ENCODE data around the gene SEMA6A.

SEMA6A gene

DNA sequence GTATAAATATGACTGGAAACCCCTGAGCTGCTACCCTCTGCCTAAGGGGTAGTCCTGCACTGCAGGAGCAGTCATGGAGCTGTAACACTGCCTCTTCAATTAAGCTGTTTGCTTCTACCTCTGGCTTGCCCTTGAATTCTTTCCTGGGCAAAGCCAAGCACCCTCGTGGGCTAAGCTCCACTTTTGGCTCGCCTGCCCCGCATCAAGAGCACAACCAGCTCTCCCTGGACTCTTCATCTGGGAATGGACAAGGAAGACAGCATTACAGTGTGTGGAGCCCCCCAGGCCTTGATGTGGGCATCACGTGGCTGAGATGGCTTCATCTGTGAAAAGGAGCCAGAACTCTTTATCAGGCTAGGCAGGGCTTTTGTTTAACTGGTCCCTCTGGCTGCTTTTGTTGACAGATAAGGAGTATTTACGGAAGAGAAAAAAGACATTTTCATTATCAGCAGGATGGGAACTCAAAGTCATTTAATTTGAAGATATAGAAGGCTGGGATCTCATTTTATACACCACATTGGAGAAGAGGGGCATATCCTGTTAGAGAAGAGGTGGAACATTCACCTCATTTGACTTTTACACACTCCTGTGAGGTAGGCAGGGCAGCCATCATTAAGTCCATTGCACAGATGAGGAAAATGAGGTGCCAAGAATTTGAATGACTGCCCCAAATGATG lies 137.8 kb downstream of the SEMA6A start:
- DNase-seq: no peak

DNA sequence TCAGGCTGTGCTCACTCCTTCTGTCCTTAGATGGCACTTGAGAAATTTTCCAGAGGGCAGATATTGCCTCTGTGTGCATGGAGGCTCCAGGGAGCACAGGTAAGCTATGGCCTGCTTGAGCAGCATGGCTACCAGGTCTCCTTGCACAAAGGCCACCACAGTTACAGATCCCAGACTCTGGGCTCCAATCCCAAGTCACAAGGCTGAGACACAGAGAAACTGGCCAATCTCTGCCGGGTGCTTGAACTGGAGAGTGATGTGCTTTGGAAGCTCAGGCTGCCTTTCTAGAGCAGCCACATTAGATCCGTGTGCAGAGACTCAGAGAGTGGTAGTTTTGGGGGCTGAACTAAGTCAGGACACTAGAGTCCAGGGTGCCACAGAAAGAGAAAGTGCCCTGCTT lies 145.7 kb downstream of the SEMA6A start:
- no peak for DNase-seq

DNA sequence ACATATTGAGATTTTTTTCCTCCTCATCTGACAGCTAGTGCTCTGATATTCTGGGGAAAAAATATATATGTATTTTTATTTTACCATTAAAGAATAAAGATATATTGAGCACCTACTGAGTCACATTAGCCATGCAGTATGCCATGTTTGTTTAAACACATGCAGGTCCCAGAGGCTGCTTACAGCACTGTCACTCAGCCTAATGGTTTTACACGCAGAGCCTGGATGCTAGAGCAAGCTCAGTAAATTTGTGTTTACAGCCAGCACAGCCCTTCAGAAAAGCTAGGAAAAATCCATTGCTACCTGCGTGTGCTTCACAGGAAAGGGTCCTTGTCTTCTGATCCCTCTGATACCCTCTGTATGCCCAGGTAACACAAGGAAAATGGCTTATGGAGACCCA lies 146.2 kb downstream of the SEMA6A start:
- DNase-seq: no peak

- DNase-seq: no peak
Observed at GRCh38 chr5:116424951-116425350, 149.7 kb downstream of the SEMA6A start.

DNA sequence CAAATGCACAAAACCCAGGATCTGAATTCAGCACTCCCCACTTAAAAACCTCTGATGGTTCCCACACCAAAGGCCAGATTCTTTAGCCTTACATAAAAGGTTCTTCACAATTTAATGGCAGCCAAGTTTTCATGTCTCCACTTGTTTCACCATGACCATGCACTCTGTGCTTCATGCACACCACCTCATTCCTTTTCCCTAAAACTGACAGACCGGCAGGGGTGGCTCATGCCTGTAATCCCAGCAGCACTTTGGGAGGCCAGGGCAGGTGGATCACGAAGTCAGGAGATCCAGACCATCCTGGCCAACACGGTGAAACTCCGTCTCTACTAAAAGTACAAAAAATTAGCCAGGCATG lies 150.4 kb downstream of the SEMA6A start:
- no peak for DNase-seq

GRCh38 chr5:116423587-116424257 lies 150.9 kb downstream of the SEMA6A start:
- DNase-seq: no peak

- DNase-seq: no peak
Observed at GRCh38 chr5:116423141-116423540, 151.5 kb downstream of the SEMA6A start.

- DNase-seq: no peak
Observed at GRCh38 chr5:116421080-116421629, 153.5 kb downstream of the SEMA6A start.

DNA sequence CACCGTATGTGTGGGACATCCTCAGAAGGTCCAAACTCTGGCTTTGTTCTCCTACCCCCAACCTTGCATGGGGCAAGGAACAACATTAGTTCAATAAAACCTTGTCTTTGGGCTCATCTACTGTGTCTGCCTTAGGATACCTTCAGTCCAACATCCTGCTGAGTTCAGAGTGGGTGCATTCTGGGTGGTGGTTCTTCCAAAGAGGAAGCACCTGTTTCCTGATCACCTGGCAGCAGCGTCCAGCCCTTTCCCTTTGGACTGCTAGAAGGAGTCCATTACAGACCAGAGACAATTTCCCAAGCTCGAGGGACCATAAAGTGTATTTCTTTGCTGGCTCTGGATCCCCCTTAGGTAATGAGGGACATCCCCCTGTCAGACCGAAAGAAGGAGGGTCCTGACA lies 154.1 kb downstream of the SEMA6A start:
- no peak for DNase-seq

- no peak for DNase-seq
Observed at GRCh38 chr5:116419258-116419657, 155.4 kb downstream of the SEMA6A start.

GRCh38 chr5:116418774-116419173 lies 155.8 kb downstream of the SEMA6A start:
- no peak for DNase-seq

- DNase-seq: no peak
Observed at GRCh38 chr5:116418016-116418415, 156.6 kb downstream of the SEMA6A start.

DNA sequence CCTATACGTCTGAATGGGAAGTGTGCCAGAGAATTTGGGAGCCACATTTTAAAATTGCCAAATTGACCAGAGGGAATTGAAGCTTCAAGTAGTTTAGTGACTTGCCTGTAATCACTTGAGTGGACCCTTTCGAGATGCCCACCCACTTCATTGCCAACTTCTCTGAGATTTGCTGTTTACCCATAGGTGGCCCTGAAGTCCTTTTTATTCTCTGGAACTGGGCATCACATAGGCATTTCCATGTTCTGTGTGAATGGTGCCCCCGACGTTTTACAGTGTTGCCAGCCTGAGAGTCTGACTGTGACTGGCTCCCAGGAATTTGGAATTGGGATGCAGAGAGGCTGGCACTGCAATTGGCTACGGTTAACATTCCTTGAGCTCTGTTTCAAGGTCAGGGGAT lies 158.6 kb downstream of the SEMA6A start:
- DNase-seq: no peak

- no peak for DNase-seq
Observed at GRCh38 chr5:116415182-116415581, 159.4 kb downstream of the SEMA6A start.

DNA sequence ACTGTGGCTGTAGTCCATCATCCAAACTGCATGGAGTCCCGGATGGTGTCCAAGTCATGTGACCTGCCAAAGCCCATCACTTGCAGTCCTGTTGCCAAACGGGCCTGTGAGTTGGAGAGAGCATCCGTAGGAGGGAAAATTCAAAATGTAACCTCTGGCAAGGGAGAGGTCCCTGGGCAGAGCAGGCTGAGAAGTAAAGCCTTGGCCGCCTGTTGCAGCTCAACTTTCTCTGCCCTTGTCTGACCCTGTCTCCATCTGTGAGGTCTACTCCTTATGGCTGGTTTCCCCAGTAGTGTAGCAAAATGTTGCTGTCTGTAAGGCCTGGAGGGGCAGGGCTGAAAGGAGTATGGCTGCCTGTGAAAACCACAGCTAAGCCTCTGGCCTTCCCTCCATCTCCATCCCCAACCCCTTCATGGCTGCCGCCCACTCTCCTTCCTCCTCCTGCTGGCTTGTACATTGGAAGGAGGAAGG lies 163.5 kb downstream of the SEMA6A start:
- no peak for DNase-seq

DNA sequence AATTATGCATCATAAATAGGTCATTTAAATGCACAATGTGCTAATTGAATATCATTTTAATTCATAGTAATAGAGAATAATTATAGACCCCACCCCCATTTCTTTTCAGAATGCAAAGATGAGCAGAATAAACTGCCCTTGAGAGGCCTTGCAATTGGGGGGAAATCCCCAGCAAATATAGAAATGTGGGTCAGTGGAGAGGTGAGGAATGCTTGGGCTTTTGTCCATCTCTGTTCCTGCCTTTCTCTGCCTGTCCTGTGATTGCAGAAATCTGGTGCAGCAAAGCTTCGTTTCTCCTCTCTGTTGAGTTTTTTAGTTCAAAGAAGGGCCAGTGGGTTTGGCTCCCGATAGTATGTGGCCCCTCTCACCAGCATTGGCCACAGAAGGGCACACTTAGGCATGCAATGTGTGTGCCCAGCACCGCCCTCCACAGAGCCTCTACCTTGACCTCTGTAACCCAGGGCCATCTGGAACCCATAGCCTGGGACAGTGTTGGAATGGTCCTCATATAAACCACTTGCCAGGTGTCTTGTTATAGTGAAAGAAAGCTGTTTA lies 164.2 kb downstream of the SEMA6A start:
- DNase-seq: no peak

DNA sequence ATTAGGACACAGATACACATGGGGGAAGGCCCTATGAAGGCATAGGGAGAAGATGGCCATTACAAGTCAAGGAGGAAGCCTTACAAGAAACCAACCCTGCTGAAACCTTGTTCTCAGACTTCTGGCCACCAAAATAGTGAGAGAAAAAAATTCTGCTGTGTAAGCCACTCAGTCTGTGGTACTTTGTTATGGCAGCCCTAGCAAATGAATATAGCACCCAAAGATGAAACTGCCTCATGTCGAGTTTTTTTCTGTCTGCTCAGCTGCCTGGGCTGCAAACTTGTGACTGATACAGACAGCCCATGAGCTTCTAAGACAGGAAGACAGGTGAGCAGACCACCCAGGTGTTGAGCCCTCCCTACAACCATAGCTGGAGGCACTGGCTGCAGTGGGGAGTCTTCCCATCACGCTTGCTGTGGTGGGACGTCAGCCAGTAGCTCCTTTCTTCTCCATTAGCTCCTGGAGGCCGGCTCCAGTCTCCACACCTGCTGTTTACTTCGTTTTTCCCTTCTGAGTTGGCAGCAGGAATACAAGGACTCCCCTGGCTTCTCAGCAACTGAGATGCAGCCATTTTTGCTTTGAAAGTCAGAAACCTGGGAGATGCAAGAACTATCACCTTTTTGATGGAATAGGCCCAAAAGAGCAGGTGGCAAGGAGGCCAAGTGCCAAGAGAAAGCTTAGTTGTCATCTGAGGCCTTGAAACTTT lies 164.9 kb downstream of the SEMA6A start:
- no peak for DNase-seq

GRCh38 chr5:116406306-116407041 lies 168.1 kb downstream of the SEMA6A start:
- no peak for DNase-seq

- no peak for DNase-seq
Observed at GRCh38 chr5:116404792-116405191, 169.8 kb downstream of the SEMA6A start.

DNA sequence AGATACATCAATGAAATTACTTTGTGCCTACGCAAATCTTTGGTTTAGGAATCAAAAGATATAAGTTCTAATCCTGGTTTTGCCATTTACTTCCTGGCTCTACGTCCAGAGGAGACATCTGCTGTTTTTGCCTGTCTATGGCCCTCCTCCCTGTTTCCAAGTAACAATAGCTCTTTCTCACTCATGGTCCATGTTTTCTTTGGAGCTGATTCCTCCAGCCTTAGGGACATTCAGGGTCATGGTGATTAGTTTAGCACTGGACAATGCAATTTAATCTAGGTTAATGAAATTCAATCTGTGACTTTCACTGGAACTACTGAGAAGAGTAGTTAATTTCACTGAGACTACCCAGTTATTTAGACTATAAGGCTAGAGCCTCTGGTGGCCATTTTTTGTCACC lies 170.6 kb downstream of the SEMA6A start:
- no peak for DNase-seq

DNA sequence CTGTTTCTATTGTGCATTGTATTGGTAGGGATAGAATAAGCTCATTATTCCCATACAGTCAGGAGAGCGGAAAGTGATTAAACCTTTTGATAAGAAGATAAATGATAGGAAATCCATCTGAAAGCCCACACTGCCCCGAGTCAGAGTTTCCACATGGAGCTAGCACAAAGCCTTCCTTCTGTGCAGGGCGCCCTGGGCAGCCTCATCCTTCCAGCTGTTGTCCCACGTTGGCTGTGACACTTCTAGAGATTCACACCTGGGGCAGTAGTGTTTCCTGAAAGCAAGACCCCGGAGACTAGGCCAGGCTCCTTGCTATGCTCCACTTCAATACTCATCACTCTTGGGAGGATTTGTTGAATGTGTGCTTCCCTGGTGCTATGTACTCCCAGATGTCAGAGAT lies 172.4 kb downstream of the SEMA6A start:
- no peak for DNase-seq

- no peak for DNase-seq
Observed at GRCh38 chr5:116401576-116401975, 173.0 kb downstream of the SEMA6A start.

Data from GOT3 (cell line).